Measurements from ENCODE around the gene GJA8.

DNA sequence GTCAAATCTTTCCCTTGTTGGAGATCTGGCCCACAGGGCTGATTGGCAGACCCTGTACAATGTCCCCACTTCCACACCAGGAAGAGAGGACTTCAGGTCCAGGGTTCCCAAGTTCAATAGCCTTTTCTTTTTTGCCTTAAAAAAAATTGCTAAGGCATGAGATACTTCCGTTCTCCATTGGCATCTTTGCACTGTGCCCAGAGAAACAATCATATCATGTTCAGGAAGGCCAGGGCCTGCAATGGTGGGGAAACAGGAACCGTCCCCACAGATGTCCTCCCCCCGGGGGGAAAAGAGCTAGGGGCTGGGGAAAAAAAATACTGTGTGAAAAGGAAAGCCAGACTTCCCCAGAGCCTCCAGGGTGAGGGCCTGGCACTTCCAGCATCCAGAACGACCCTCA, 24.6 kb upstream of the GJA8 start:
- no peak for TF ChIP-seq CTCF (conservative IDR thresholded peaks at IDR 0.05)
- no peak for TF ChIP-seq ZFX (IDR thresholded peaks at IDR 0.05)

Data from C4-2B (cell line).